ENCODE data around the gene SMIM14.

SMIM14 gene

GRCh38 chr4:39591290-39591689, 47.4 kb downstream of the SMIM14 start:
- no peak for FAIRE-seq

GRCh38 chr4:39587881-39588280, 50.8 kb downstream of the SMIM14 start:
- FAIRE-seq (no peak), DNase-seq (ENCODE audit: insufficient read length, low spot score) (no peak)
- TF ChIP-seq CTCF (IDR thresholded peaks at IDR 0.05; ENCODE audit: insufficient read depth, missing control alignments): no peak

More at GRCh38 chr4:39591290-39591689, 47.4 kb downstream of the SMIM14 start:
- no peak for DNase-seq (ENCODE audit: insufficient read length, low spot score)
- no peak for TF ChIP-seq CTCF (IDR thresholded peaks at IDR 0.05; ENCODE audit: insufficient read depth, missing control alignments)

GRCh38 chr4:39574946-39575345, 63.7 kb downstream of the SMIM14 start:
- TF ChIP-seq CTCF (IDR thresholded peaks at IDR 0.05; ENCODE audit: insufficient read depth, missing control alignments): no peak
- no peak for DNase-seq (ENCODE audit: insufficient read length, low spot score)
- no peak for FAIRE-seq

- DNase-seq (ENCODE audit: insufficient read length, low spot score) (no peak), FAIRE-seq (no peak)
- TF ChIP-seq CTCF (IDR thresholded peaks at IDR 0.05; ENCODE audit: insufficient read depth, missing control alignments): no peak
These were observed 67.2 kb downstream of the SMIM14 start for GRCh38 chr4:39571504-39571903.

GRCh38 chr4:39571054-39571453, 67.6 kb downstream of the SMIM14 start:
- no peak for TF ChIP-seq CTCF (IDR thresholded peaks at IDR 0.05; ENCODE audit: insufficient read depth, missing control alignments)
- FAIRE-seq (no peak), DNase-seq (ENCODE audit: insufficient read length, low spot score) (no peak)

- DNase-seq (ENCODE audit: insufficient read length, low spot score) (no peak), FAIRE-seq (no peak)
- TF ChIP-seq CTCF (IDR thresholded peaks at IDR 0.05; ENCODE audit: insufficient read depth, missing control alignments): no peak
These were observed 69.5 kb downstream of the SMIM14 start for GRCh38 chr4:39569209-39569608.

- TF ChIP-seq CTCF (IDR thresholded peaks at IDR 0.05; ENCODE audit: insufficient read depth, missing control alignments): no peak
- FAIRE-seq: no peak
These were observed 69.9 kb downstream of the SMIM14 start for GRCh38 chr4:39568805-39569204.

More at GRCh38 chr4:39568805-39569204, 69.9 kb downstream of the SMIM14 start:
- DNase-seq (ENCODE audit: insufficient read length, low spot score): no peak

Data from D721Med (cell line).